ENCODE results near the gene NCBP3. TPM values are rescaled to one million over a fixed set of nuclear protein-coding genes. Genes with fewer than 3 reads are reported as not detected.

The NCBP3 gene
- total RNA-seq, 4 donors from 2014 or later: 24.8 to 41.6 (median 32.2) TPM

DNA sequence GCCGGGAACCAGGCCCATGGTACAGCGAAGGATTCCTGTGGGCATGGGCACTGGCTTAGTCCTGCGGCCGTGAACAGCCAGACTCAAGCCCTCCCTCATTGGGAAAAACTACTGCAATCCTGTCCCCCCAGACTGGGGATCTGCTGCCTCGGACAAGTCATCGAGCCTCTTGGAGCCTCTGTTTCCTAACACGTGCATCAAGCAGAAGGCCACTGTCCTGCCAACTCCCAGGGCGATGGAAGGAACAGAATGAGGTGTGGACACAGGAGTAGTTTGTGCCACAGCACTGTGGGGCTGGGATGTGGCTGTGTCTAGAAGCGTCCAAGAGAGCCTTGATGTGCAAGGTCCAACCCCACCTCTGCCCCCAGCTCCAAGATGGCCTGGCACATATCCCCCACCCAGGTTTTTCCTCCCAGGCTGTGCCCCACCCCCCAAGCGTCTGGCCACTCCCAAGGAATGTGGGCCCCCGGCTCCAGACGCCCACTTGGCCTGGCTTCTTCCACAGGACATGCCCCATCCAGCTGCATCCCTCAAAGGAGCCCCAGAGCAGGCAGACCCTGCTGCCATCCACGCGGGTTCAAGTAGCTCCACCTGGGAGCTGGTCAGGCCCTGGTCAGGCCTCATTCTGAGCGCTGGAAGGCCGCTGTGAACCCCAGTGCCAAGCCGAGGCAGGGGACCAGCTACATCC lies 43.4 kb upstream of the NCBP3 start:
- H3K27ac ChIP-seq: peak overlapping the region; percentile 47 to 87 (median 80)
- no peaks in the 10 kb centered on the region for H3K27me3 ChIP-seq
- TF ChIP-seq POLR2A (IDR thresholded peaks at IDR 0.05): no peak
- TF ChIP-seq, protein P1, sequence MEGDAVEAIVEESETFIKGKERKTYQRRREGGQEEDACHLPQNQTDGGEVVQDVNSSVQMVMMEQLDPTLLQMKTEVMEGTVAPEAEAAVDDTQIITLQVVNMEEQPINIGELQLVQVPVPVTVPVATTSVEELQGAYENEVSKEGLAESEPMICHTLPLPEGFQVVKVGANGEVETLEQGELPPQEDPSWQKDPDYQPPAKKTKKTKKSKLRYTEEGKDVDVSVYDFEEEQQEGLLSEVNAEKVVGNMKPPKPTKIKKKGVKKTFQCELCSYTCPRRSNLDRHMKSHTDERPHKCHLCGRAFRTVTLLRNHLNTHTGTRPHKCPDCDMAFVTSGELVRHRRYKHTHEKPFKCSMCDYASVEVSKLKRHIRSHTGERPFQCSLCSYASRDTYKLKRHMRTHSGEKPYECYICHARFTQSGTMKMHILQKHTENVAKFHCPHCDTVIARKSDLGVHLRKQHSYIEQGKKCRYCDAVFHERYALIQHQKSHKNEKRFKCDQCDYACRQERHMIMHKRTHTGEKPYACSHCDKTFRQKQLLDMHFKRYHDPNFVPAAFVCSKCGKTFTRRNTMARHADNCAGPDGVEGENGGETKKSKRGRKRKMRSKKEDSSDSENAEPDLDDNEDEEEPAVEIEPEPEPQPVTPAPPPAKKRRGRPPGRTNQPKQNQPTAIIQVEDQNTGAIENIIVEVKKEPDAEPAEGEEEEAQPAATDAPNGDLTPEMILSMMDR (IDR thresholded peaks at IDR 0.05): no peak
- peaks cover 0 to 8% (median 0%) of the 10 kb centered on the region in 3 donors for H3K36me3 ChIP-seq
- no peaks in the 10 kb centered on the region for H3K9me3 ChIP-seq
- DNase-seq: no peak
- H3K4me3 ChIP-seq: no peak overlapping the region
- H3K4me1 ChIP-seq: peaks cover 10 to 52% (median 36%) of the 10 kb centered on the region in 4 donors

DNA sequence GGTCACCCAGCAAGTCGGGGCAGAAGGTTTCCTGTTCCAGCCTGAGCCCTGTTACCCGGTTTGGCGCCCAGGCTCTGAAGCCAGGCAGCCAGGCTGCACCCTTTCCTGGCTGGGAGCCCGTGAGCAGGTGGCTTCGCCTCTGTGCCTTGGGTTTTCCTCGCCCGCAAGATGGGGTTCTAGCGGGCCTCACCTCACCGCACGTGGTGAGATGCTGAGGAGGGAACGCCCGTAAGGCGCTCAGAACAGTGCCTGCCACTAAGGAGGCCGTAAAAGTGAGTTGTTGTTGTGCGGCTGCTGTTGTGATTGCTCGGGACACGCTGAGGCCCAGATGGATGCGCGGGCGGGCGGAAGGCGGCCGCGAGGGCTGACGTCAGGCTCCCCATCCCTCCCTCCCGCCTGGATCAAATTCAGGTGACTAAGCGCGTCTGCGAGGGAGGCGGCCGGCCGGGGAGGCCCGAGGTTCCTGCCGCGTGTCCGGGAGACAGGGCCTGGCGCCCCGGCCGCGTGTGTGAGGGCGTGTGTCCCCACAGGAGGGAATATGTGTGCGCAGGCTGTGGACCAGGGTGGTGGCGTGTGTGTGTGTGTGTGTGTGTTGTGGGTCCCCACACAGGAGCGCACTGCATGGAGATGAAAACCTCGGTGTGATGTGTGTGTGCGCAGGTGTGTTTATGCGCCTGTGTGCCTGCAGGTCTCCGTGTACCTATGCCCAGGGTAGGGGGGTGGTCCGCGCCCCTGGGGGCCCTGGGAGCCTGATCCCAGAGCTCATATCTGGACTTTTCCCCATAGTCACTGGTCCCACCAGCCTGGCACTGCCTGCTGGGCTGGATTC lies 42.5 kb upstream of the NCBP3 start:
- no peak for TF ChIP-seq POLR2A (IDR thresholded peaks at IDR 0.05)
- TF ChIP-seq, protein P1 (IDR thresholded peaks at IDR 0.05): no peak
- DNase-seq: peak in 2 of 3 donors; percentile 80 to 81
- Histone ChIP-seq H3K36me3 (peaks cover 0 to 17% (median 0%) of the 10 kb centered on the region in 3 donors), H3K27ac (peak overlapping the region; percentile 74 to 87 (median 80)), H3K4me1 (peaks cover 5 to 46% (median 32%) of the 10 kb centered on the region in 4 donors), H3K9me3 (no peaks in the 10 kb centered on the region), H3K27me3 (no peaks in the 10 kb centered on the region), H3K4me3 (no peak overlapping the region)

DNA sequence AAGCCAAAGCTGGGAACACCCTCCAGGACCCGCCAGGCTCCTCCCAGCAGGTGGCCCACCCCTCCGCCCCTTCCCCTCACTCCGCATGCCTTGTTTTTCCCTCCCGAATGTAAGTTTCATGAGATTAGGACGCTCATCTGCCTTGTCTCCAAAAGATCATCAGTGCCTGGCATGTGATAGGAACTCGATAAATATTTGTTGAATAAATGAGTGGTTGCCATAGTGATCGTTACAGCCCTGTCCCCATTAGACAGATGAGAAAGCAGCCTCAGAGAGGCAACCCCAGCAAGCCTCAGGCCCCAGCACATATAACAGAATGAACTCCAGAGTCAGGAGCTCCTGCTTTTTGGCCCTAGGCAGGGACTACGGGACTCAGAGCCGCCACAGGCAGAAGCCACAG lies 41.8 kb upstream of the NCBP3 start:
- H3K27ac ChIP-seq: peak overlapping the region; percentile 74 to 87 (median 80)
- no peaks in the 10 kb centered on the region for H3K9me3 ChIP-seq
- H3K4me3 ChIP-seq: no peak overlapping the region
- no peaks in the 10 kb centered on the region for H3K27me3 ChIP-seq
- peaks cover 5 to 46% (median 29%) of the 10 kb centered on the region in 4 donors for H3K4me1 ChIP-seq
- DNase-seq: no peak
- TF ChIP-seq, protein P1 (IDR thresholded peaks at IDR 0.05): no peak
- no peak for TF ChIP-seq POLR2A (IDR thresholded peaks at IDR 0.05)
- H3K36me3 ChIP-seq: peaks cover 0 to 17% (median 0%) of the 10 kb centered on the region in 3 donors

DNA sequence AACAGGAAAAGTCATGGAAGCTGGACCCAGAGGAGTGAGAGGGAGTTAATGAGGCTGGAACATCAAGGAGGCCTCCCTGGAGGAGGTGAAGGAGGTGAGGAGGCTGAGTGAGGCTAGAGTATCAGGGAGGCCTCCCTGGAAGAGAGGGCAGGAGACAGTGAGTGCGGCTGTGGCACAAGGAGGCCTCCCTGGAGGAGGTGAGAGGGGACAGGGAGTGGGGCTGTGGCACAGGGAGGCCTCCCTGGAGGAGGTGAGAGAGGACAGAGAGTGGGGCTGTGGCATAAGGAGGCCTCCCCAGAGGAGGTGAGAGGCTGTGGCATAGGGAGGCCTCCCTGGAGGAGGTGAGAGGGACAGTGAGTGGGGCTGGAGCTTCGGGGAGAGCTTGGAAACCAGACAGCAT lies 41.3 kb upstream of the NCBP3 start:
- TF ChIP-seq, protein P1 (IDR thresholded peaks at IDR 0.05): no peak
- no peak for TF ChIP-seq POLR2A (IDR thresholded peaks at IDR 0.05)
- H3K9me3 ChIP-seq: no peaks in the 10 kb centered on the region
- no peaks in the 10 kb centered on the region for H3K27me3 ChIP-seq
- H3K27ac ChIP-seq: peak overlapping the region; percentile 74 to 87 (median 80)
- no peak for DNase-seq
- no peak overlapping the region for H3K4me3 ChIP-seq
- peaks cover 5 to 45% (median 28%) of the 10 kb centered on the region in 4 donors for H3K4me1 ChIP-seq
- peaks cover 0 to 17% (median 0%) of the 10 kb centered on the region in 3 donors for H3K36me3 ChIP-seq

DNA sequence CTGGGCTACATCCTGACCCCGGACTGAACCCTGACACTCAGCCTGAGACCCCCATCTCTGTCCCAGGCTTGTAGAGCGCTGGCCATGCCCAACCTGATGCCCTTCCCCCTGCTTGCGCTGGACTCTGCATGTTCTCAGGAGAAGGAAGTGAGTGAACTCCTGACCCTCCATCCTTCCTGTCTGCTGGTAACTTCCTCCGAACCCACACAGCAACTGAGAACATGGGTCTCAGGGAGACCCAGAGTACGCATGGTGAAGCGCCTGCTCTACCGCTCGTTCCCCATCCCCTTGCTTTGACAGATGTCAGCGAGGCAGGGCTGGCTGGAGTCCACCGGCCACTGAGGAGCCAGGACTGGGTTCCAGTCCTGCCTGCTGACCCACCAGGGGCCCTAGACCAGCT lies 40.7 kb upstream of the NCBP3 start:
- peak in 2 of 3 donors; percentile 69 to 77 for DNase-seq
- H3K9me3 ChIP-seq: no peaks in the 10 kb centered on the region
- no peaks in the 10 kb centered on the region for H3K27me3 ChIP-seq
- TF ChIP-seq, protein P1 (IDR thresholded peaks at IDR 0.05): no peak
- no peak for TF ChIP-seq POLR2A (IDR thresholded peaks at IDR 0.05)
- peaks cover 0 to 17% (median 0%) of the 10 kb centered on the region in 3 donors for H3K36me3 ChIP-seq
- peak overlapping the region; percentile 74 to 87 (median 80) for H3K27ac ChIP-seq
- H3K4me3 ChIP-seq: peak overlapping the region in 1 of 4 donors; percentile 4
- peaks cover 5 to 39% (median 25%) of the 10 kb centered on the region in 4 donors for H3K4me1 ChIP-seq

All from Peyer's patch (tissue), 4 donors.